Measurements from ENCODE around the gene GRK4.
"Not testable (repeated sequence)": the region's sequence is repeated elsewhere in the genome, so short reads cannot be mapped to it uniquely, and the experiment has no call there.

GRCh38 chr4:3051141-3051897 is 87.9 kb downstream of the GRK4 start:
- TF ChIP-seq CTCF (IDR thresholded peaks at IDR 0.05; ENCODE audit: insufficient read depth, low read length); POLR2AphosphoS5 (IDR thresholded peaks at IDR 0.05; ENCODE audit: low read depth); REST (IDR thresholded peaks at IDR 0.05; ENCODE audit: insufficient replicate concordance, low read depth); SPI1 (IDR thresholded peaks at IDR 0.05; ENCODE audit: borderline replicate concordance, low read depth); GABPA (IDR thresholded peaks at IDR 0.05; ENCODE audit: low read depth): not testable (repeated sequence)

Data from HL-60 (cell line).